ENCODE results near the gene BMP4.

DNA sequence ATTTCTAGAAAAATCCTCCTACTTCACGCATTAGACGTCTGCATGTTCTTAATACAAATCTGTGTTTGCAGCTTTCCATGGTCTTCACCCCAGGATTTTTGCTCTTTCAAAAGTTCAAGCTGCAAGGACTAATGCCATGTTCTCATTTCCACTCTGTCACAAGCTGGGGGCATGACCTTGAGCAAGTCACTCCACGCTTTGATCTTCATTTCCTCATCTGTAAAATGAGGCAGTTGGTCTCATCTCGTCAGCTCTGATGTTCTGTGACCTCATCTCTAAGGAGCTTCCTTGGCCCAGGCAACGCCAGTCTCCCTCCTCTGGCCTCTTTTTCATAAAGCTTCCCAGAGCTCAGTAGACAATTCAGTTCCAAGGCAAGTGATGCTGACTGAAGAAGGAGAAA is 18.8 kb upstream of the BMP4 start:
- TF ChIP-seq CTCF (IDR thresholded peaks at IDR 0.05; ENCODE audit: low read depth, low read length, missing input control) (no peak), RAD21 (IDR thresholded peaks at IDR 0.05) (no peak), TAF1 (conservative IDR thresholded peaks at IDR 0.05) (no peak), SP1 (IDR thresholded peaks at IDR 0.05) (no peak), GABPA (IDR thresholded peaks at IDR 0.05 in 1 of 2, conservative IDR thresholded peaks at IDR 0.05 in 1 of 2) (no peak), JUND (IDR thresholded peaks at IDR 0.05) (no peak), RXRA (IDR thresholded peaks at IDR 0.05) (no peak)
- TF ChIP-seq, protein P1, sequence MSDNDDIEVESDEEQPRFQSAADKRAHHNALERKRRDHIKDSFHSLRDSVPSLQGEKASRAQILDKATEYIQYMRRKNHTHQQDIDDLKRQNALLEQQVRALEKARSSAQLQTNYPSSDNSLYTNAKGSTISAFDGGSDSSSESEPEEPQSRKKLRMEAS (IDR thresholded peaks at IDR 0.05): no peak
- TF ChIP-seq, protein P2, sequence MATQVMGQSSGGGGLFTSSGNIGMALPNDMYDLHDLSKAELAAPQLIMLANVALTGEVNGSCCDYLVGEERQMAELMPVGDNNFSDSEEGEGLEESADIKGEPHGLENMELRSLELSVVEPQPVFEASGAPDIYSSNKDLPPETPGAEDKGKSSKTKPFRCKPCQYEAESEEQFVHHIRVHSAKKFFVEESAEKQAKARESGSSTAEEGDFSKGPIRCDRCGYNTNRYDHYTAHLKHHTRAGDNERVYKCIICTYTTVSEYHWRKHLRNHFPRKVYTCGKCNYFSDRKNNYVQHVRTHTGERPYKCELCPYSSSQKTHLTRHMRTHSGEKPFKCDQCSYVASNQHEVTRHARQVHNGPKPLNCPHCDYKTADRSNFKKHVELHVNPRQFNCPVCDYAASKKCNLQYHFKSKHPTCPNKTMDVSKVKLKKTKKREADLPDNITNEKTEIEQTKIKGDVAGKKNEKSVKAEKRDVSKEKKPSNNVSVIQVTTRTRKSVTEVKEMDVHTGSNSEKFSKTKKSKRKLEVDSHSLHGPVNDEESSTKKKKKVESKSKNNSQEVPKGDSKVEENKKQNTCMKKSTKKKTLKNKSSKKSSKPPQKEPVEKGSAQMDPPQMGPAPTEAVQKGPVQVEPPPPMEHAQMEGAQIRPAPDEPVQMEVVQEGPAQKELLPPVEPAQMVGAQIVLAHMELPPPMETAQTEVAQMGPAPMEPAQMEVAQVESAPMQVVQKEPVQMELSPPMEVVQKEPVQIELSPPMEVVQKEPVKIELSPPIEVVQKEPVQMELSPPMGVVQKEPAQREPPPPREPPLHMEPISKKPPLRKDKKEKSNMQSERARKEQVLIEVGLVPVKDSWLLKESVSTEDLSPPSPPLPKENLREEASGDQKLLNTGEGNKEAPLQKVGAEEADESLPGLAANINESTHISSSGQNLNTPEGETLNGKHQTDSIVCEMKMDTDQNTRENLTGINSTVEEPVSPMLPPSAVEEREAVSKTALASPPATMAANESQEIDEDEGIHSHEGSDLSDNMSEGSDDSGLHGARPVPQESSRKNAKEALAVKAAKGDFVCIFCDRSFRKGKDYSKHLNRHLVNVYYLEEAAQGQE (IDR thresholded peaks at IDR 0.05): no peak

Measured in liver (tissue), 3 donors.